Liver (tissue), 9 donors: ENCODE data around the gene PCDHGA5. TPM values are rescaled to one million over a fixed set of nuclear protein-coding genes. Genes with fewer than 3 reads are reported as not detected.

ENCODE experiments used
- DNase-seq: peaks from one replicate; pipeline ENCODE4 v3.0.0-alpha.2; 2017; ENCODE audit warnings: low spot score
- H3K27ac ChIP-seq, 2 donors: one replicate each; pipeline ENCODE4 v1.7.0; 2013; ENCODE audit warnings: inconsistent platforms in 2 of 2, low read length in 2 of 2, control low read depth in 1 of 2, low read depth in 1 of 2, mild to moderate bottlenecking in 1 of 2
- H3K27me3 ChIP-seq, 4 donors: one replicate each; pipeline versions ENCODE4 v1.6.1 to v1.7.0; 2013; ENCODE audit warnings: low read length in 3 of 4, inconsistent platforms in 1 of 4, mild to moderate bottlenecking in 1 of 4, moderate library complexity in 1 of 4; ENCODE audit not compliant: control insufficient read depth in 4 of 4, insufficient read depth in 4 of 4
- H3K36me3 ChIP-seq, 4 donors: one replicate each; pipeline versions ENCODE4 v1.6.1 to v1.7.0; 2013; ENCODE audit warnings: low read length in 3 of 4, mild to moderate bottlenecking in 3 of 4, low read depth in 1 of 4, moderate library complexity in 1 of 4; ENCODE audit not compliant: control insufficient read depth in 4 of 4, insufficient read depth in 3 of 4
- H3K4me1 ChIP-seq, 4 donors: one replicate each; pipeline versions ENCODE4 v1.6.1 to v1.7.0; 2013; ENCODE audit warnings: low read length in 3 of 4, mild to moderate bottlenecking in 3 of 4, moderate library complexity in 1 of 4; ENCODE audit not compliant: control insufficient read depth in 4 of 4, insufficient read depth in 4 of 4
- H3K4me3 ChIP-seq, 3 donors: one replicate each; pipeline versions ENCODE4 v1.6.1 to v1.7.0; 2013; ENCODE audit warnings: low read length in 3 of 3, control low read depth in 1 of 3, low read depth in 1 of 3, mild to moderate bottlenecking in 1 of 3
- H3K9ac ChIP-seq, 2 donors: one replicate each; pipeline ENCODE4 v1.7.0; 2013; ENCODE audit warnings: low read length in 2 of 2, mild to moderate bottlenecking in 2 of 2, moderate library complexity in 2 of 2, control low read depth in 1 of 2, low read depth in 1 of 2
- H3K9me3 ChIP-seq, 4 donors: one replicate each; pipeline versions ENCODE4 v1.6.1 to v1.7.0; 2013; ENCODE audit warnings: low read length in 3 of 4; ENCODE audit not compliant: control insufficient read depth in 4 of 4
- CTCF ChIP-seq: fragments of 150-350 bp; IDR thresholded peaks from 2 replicates; pipeline ENCODE4 v1.5.1; 2017; ENCODE audit warnings: improper control_type of control experiment, low read depth, low read length; ENCODE audit not compliant: missing input control
- EGR1 ChIP-seq, 2 donors: IDR thresholded peaks; 2 replicates each; pipeline ENCODE4 v1.6.1; 2016 to 2018; ENCODE audit warnings: antibody characterized with exemption in 2 of 2, low read depth in 2 of 2
- GABPA ChIP-seq, 2 donors: IDR thresholded peaks in 1 of 2; conservative IDR thresholded peaks in 1 of 2; 2 replicates each; pipeline ENCODE4 v1.6.1; 2016; ENCODE audit warnings: antibody characterized with exemption in 2 of 2, mild to moderate bottlenecking in 1 of 2, moderate library complexity in 1 of 2
- NR2F2 ChIP-seq: IDR thresholded peaks from 2 replicates; pipeline ENCODE4 v1.6.1; 2016; ENCODE audit warnings: antibody characterized with exemption
- RAD21 ChIP-seq, 2 donors: IDR thresholded peaks; 2 replicates each; pipeline ENCODE4 v1.6.1; 2016; ENCODE audit warnings: antibody characterized with exemption in 2 of 2, mild to moderate bottlenecking in 2 of 2
- REST ChIP-seq: IDR thresholded peaks from 2 replicates; pipeline ENCODE4 v1.6.1; 2016; ENCODE audit warnings: antibody characterized with exemption, mild to moderate bottlenecking
- SP1 ChIP-seq: IDR thresholded peaks from 2 replicates; pipeline ENCODE4 v1.6.1; 2018; ENCODE audit warnings: antibody characterized with exemption, mild to moderate bottlenecking
- TAF1 ChIP-seq: conservative IDR thresholded peaks from 2 replicates; pipeline ENCODE4 v1.6.1; 2016; ENCODE audit warnings: antibody characterized with exemption, mild to moderate bottlenecking
- YY1 ChIP-seq: IDR thresholded peaks from 2 replicates; pipeline ENCODE4 v1.6.1; 2016; ENCODE audit warnings: antibody characterized with exemption, mild to moderate bottlenecking
- whole genome bisulfite sequencing: extraction: QIAGEN DNeasy Blood & Tissue Kit; methylation state at CpG from one replicate; pipeline ENCODE4 v1.1.7; 2013; 5-methylcytosine and 5-hydroxymethylcytosine counted together
- polyA plus RNA-seq, 2 donors: library from polyadenylated mRNA; stranded (reverse) in 1 of 2; unstranded in 1 of 2; fragments of 200-250 nt in 1 of 2; fragments of >200 nt in 1 of 2; fragmentation: Nextera tagmentation in 1 of 2; extraction: Ambion mirVana in 1 of 2; gene quantifications; one replicate each; pipeline versions ENCODE4 v1.2.1 to v1.2.3, GENCODE V29; 2013 to 2015
- total RNA-seq, 2 donors: library from RNA; depleted of rRNA; stranded (reverse); fragments of >200 nt; gene quantifications; one replicate each; pipeline ENCODE4 v1.2.3, GENCODE V29; 2014
- TF ChIP-seq, protein P1 (sequence below): IDR thresholded peaks from 2 replicates; pipeline ENCODE4 v1.6.1; 2016; ENCODE audit warnings: antibody characterized with exemption
- TF ChIP-seq, protein P2 (sequence below): IDR thresholded peaks from 2 replicates; pipeline ENCODE4 v1.6.1; 2016; ENCODE audit warnings: antibody characterized with exemption
- donor health status: healthy.
- donor health status: healthy.
- donor health status: healthy.
- donor health status: healthy.
- donor health status: healthy.

The PCDHGA5 gene
- total and polyA plus RNA-seq, 4 donors: 0.04 to 0.50 (median 0.09) TPM

DNA sequence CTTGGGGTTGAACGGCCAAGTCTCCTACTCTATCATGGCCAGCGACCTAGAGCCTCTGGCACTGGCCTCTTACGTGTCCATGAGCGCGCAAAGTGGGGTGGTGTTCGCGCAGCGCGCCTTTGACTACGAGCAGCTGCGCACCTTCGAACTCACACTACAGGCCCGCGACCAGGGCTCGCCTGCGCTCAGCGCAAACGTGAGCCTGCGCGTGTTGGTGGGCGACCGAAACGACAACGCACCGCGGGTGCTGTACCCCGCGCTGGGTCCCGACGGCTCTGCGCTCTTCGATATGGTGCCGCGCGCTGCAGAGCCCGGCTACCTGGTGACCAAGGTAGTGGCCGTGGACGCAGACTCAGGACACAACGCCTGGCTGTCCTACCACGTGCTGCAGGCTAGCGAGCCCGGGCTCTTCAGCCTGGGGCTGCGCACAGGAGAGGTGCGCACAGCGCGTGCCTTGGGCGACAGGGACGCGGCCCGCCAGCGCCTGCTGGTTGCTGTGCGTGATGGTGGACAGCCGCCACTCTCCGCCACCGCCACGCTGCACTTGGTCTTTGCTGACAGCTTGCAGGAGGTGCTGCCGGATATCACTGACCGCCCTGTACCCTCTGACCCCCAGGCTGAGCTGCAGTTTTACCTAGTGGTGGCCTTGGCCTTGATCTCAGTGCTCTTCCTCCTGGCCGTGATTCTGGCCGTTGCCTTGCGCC lies 35.7 kb downstream of the PCDHGA5 start:
- TF ChIP-seq, protein P1, sequence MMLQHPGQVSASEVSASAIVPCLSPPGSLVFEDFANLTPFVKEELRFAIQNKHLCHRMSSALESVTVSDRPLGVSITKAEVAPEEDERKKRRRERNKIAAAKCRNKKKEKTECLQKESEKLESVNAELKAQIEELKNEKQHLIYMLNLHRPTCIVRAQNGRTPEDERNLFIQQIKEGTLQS: no peak
- TF ChIP-seq EGR1 (IDR thresholded peaks at IDR 0.05; ENCODE audit: low read depth in 2 of 2) (no peak), NR2F2 (no peak), REST (no peak), SP1 (no peak), YY1 (no peak), GABPA (IDR thresholded peaks at IDR 0.05 in 1 of 2, conservative IDR thresholded peaks at IDR 0.05 in 1 of 2) (no peak)
- TF ChIP-seq, protein P2, sequence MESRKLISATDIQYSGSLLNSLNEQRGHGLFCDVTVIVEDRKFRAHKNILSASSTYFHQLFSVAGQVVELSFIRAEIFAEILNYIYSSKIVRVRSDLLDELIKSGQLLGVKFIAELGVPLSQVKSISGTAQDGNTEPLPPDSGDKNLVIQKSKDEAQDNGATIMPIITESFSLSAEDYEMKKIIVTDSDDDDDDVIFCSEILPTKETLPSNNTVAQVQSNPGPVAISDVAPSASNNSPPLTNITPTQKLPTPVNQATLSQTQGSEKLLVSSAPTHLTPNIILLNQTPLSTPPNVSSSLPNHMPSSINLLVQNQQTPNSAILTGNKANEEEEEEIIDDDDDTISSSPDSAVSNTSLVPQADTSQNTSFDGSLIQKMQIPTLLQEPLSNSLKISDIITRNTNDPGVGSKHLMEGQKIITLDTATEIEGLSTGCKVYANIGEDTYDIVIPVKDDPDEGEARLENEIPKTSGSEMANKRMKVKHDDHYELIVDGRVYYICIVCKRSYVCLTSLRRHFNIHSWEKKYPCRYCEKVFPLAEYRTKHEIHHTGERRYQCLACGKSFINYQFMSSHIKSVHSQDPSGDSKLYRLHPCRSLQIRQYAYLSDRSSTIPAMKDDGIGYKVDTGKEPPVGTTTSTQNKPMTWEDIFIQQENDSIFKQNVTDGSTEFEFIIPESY: no peak
- Histone ChIP-seq H3K36me3 (no peaks in the 10 kb centered on the region), H3K9me3 (peaks cover 16 to 67% (median 33%) of the 10 kb centered on the region in 4 donors), H3K27me3 (peaks cover 0 to 3% (median 0%) of the 10 kb centered on the region in 4 donors), H3K27ac (no peak overlapping the region), H3K4me3 (peak overlapping the region in 2 of 3 donors; percentile 6 to 54), H3K9ac (no peak overlapping the region), H3K4me1 (peaks cover 0 to 4% (median 0%) of the 10 kb centered on the region in 4 donors)
- no peak for DNase-seq
- 29% methylated on average over 61 of the region's 61 CpGs for WGBS

- 19% methylated on average over 27 of the region's 27 CpGs for WGBS
- no peak within 1 kb of the TSS for H3K27ac ChIP-seq
- no peak for DNase-seq
- H3K4me1 ChIP-seq: peaks cover 0 to 4% (median 0%) of the 10 kb centered on the region in 4 donors
- H3K4me3 ChIP-seq: peak within 1 kb of the TSS; percentile 27 to 69 (median 63)
- H3K9ac ChIP-seq: no peak within 1 kb of the TSS
- H3K36me3 ChIP-seq: no peaks in the 10 kb centered on the region
- TF ChIP-seq, protein P2: no peak
- TF ChIP-seq NR2F2: no peak
- TF ChIP-seq TAF1: no peak
- peak; percentile 50 for TF ChIP-seq CTCF
- TF ChIP-seq RAD21 (IDR thresholded peaks at IDR 0.05): peak; percentile 62 to 65
- peak; percentile 26 for TF ChIP-seq YY1
- H3K9me3 ChIP-seq: peaks cover 16 to 63% (median 36%) of the 10 kb centered on the region in 4 donors
- peaks cover 0 to 3% (median 0%) of the 10 kb centered on the region in 4 donors for H3K27me3 ChIP-seq
These were observed 38.7 kb downstream of the PCDHGA5 start, which contains the start of gene PCDHGA9 for GRCh38 chr5:141402553-141403243. Gene PCDHGA9, plus strand, starts transcription at chr5:141402778. Its CDS starts 175 bp downstream, at chr5:141402953.
